A673 (cell line): ENCODE measurements around the gene OR6A2. TPM values are rescaled to one million over a fixed set of nuclear protein-coding genes. Genes with fewer than 3 reads are reported as not detected.
A peak's percentile ranks its signal among the peaks of the same experiment; 100 is the strongest.

Experiments used
- BruUV-seq: library from RNA; stranded (reverse); fragments of 400-500 nt; replicated peaks from 2 replicates; lab custom pipeline; 2021; lab: Mats Ljungman, UMichigan
- CTCF ChIA-PET: fragments of 300-600 bp; sonication (Branson Sonifier 250); formaldehyde crosslinking; loops from one replicate; lab custom pipeline; 2022; ENCODE audit warnings: antibody characterized with exemption; lab: Charles Lee
- POLR2A ChIA-PET: fragments of 300-600 bp; sonication (Branson Sonifier 250); formaldehyde crosslinking; loops from one replicate; lab custom pipeline; 2022; ENCODE audit warnings: antibody characterized with exemption; ENCODE audit not compliant: low non-redundant PET; lab: Charles Lee
- DNase-seq: peaks from one replicate; pipeline ENCODE4 v3.0.0-alpha.2; 2015; ENCODE audit warnings: low spot score
- H3K27ac ChIP-seq: fragments of 200-600 bp; sonication (generic); 2 replicates; pipeline ENCODE4 v1.5.1; 2016; ENCODE audit warnings: mixed run types, low read depth, mild to moderate bottlenecking, mixed read lengths, antibody characterized with exemption, low read length; ENCODE audit not compliant: poor library complexity, severe bottlenecking
- H3K27me3 ChIP-seq: fragments of 200-600 bp; sonication (generic); replicated peaks from 2 replicates; pipeline ENCODE4 v1.6.1; 2017; ENCODE audit warnings: mixed run types, low read depth, mild to moderate bottlenecking, mixed read lengths, antibody characterized with exemption, low read length; ENCODE audit not compliant: insufficient read depth, poor library complexity
- H3K36me3 ChIP-seq: fragments of 200-600 bp; sonication (generic); 2 replicates; pipeline ENCODE4 v1.6.1; 2016; ENCODE audit warnings: mixed run types, mild to moderate bottlenecking, mixed read lengths, antibody characterized with exemption, low read length; ENCODE audit not compliant: insufficient read depth, poor library complexity, severe bottlenecking
- H3K4me1 ChIP-seq: fragments of 200-600 bp; sonication (generic); 2 replicates; pipeline ENCODE4 v1.6.1; 2017; ENCODE audit warnings: mixed run types, mild to moderate bottlenecking, mixed read lengths, antibody characterized with exemption, low read length; ENCODE audit not compliant: insufficient read depth, poor library complexity, severe bottlenecking
- H3K4me3 ChIP-seq: fragments of 200-600 bp; sonication (generic); 2 replicates; pipeline ENCODE4 v1.5.1; 2016; ENCODE audit warnings: low read depth, mixed run types, mild to moderate bottlenecking, mixed read lengths, low read length; ENCODE audit not compliant: poor library complexity, severe bottlenecking
- H3K9me3 ChIP-seq: fragments of 200-600 bp; sonication (generic); 2 replicates; pipeline ENCODE4 v1.6.1; 2016; ENCODE audit warnings: mixed run types, low read depth, mild to moderate bottlenecking, mixed read lengths, antibody characterized with exemption, low read length; ENCODE audit not compliant: poor library complexity, severe bottlenecking
- CTCF ChIP-seq: fragments of 300-800, 200-600 bp; sonication (generic); conservative IDR thresholded peaks from 2 replicates; pipeline ENCODE4 v1.5.1; 2017; ENCODE audit warnings: low read depth, mild to moderate bottlenecking, antibody characterized with exemption, low read length, moderate library complexity, mixed read lengths
- EZH2 ChIP-seq: fragments of 200-600 bp; sonication (generic); IDR thresholded peaks from 2 replicates; pipeline ENCODE4 v1.6.1; 2017; ENCODE audit warnings: borderline replicate concordance, low read depth, mild to moderate bottlenecking, mixed read lengths, antibody characterized with exemption, low read length; ENCODE audit not compliant: poor library complexity, severe bottlenecking
- intact Hi-C: fragments of 100-400 bp; cut with micrococcal nuclease; formaldehyde crosslinking; loops from one replicate; pipeline ENCODE4 v1.10.0; 2022; ENCODE audit not compliant: unreplicated experiment
- total RNA-seq: library from RNA; stranded (reverse); gene quantifications from 2 replicates; pipeline ENCODE4 v1.2.3, GENCODE V29; 2021

The OR6A2 gene
- total RNA-seq, 1 experiment from 2014 or later, result not detected

GRCh38 chr11:6833356-6833755, 33.9 kb upstream of the OR6A2 start:
- no TSS peak for BruUV-seq
- Histone ChIP-seq H3K9me3 (no peaks in the 10 kb centered on the region), H3K27ac (no peak overlapping the region), H3K4me3 (no peak overlapping the region), H3K27me3 (no peaks in the 10 kb centered on the region), H3K4me1 (no peaks in the 10 kb centered on the region), H3K36me3 (no peaks in the 10 kb centered on the region)
- TF ChIP-seq EZH2 (no peak), CTCF (no peak)
- intact Hi-C loops, result no loop called here
- DNase-seq, result no peak
- CTCF ChIA-PET, result no interaction called here
- POLR2A ChIA-PET, result interaction anchor here (0.5 kb wide), 1 partner anchor 64 kb away, joined by 6 read pairs; no protein-coding TSS in a partner anchor

- no peaks in the 10 kb centered on the region for H3K4me1 ChIP-seq
- BruUV-seq, result no TSS peak
- no peaks in the 10 kb centered on the region for H3K9me3 ChIP-seq
- no peak overlapping the region for H3K27ac ChIP-seq
- POLR2A ChIA-PET, result no interaction called here
- CTCF ChIA-PET, result no interaction called here
- TF ChIP-seq CTCF (no peak), EZH2 (no peak)
- no peak overlapping the region for H3K4me3 ChIP-seq
- no peaks in the 10 kb centered on the region for H3K36me3 ChIP-seq
- DNase-seq, result no peak
- intact Hi-C loops, result no loop called here
- no peaks in the 10 kb centered on the region for H3K27me3 ChIP-seq
Observed at GRCh38 chr11:6828103-6828502, 28.6 kb upstream of the OR6A2 start.

- BruUV-seq, result no TSS peak
- Histone ChIP-seq H3K4me3 (no peak overlapping the region), H3K36me3 (no peaks in the 10 kb centered on the region), H3K9me3 (no peaks in the 10 kb centered on the region), H3K4me1 (no peaks in the 10 kb centered on the region), H3K27me3 (no peaks in the 10 kb centered on the region), H3K27ac (no peak overlapping the region)
- CTCF ChIA-PET, result no interaction called here
- TF ChIP-seq CTCF, result no peak
- TF ChIP-seq EZH2, result no peak
- DNase-seq, result peak; percentile 7
- intact Hi-C loops, result no loop called here
- POLR2A ChIA-PET, result no interaction called here
Observed at GRCh38 chr11:6825231-6825744, 25.8 kb upstream of the OR6A2 start.
